ENCODE data around the gene MT1F.

Gene MT1F

GRCh38 chr16:56625943-56626654 is 31.7 kb upstream of the MT1F start:
- DNase-seq: no peak

GRCh38 chr16:56626685-56627084 is 31.1 kb upstream of the MT1F start:
- no peak for DNase-seq

GRCh38 chr16:56628486-56629350 is 29.0 kb upstream of the MT1F start:
- no peak for DNase-seq

- DNase-seq: no peak
Measured at GRCh38 chr16:56629531-56629930, 28.2 kb upstream of the MT1F start.

GRCh38 chr16:56630134-56630533 is 27.6 kb upstream of the MT1F start:
- DNase-seq: no peak

- DNase-seq: no peak
Measured at GRCh38 chr16:56631197-56631596, 26.6 kb upstream of the MT1F start.

GRCh38 chr16:56631832-56632155 is 26.0 kb upstream of the MT1F start:
- DNase-seq: no peak

- no peak for DNase-seq
Measured at GRCh38 chr16:56632156-56632847, 25.5 kb upstream of the MT1F start, which contains the start of gene MT1M. Gene MT1M (plus strand): TSS chr16:56632659. CDS start chr16:56632732, 73 bp downstream.

GRCh38 chr16:56632848-56633365 is 24.9 kb upstream of the MT1F start:
- DNase-seq: no peak

- no peak for DNase-seq
Measured at GRCh38 chr16:56633535-56633934, 24.2 kb upstream of the MT1F start.

- no peak for DNase-seq
Measured at GRCh38 chr16:56634715-56635440, 22.9 kb upstream of the MT1F start.

- no peak for DNase-seq
Measured at GRCh38 chr16:56635441-56635967, 22.3 kb upstream of the MT1F start.

GRCh38 chr16:56636616-56637413 is 20.9 kb upstream of the MT1F start:
- no peak for DNase-seq

- DNase-seq: no peak
Measured at GRCh38 chr16:56637814-56638750, 19.7 kb upstream of the MT1F start, which contains the start of gene MT1A. Gene MT1A (plus strand): TSS chr16:56638666. CDS start chr16:56638739, 73 bp downstream.

GRCh38 chr16:56639045-56639444 is 18.7 kb upstream of the MT1F start:
- DNase-seq: no peak

GRCh38 chr16:56640076-56640475 is 17.7 kb upstream of the MT1F start:
- no peak for DNase-seq

GRCh38 chr16:56641166-56641565 is 16.6 kb upstream of the MT1F start:
- DNase-seq: no peak

GRCh38 chr16:56643080-56643778 is 14.5 kb upstream of the MT1F start:
- peak; percentile 85 for DNase-seq

- DNase-seq: no peak
Measured at GRCh38 chr16:56643833-56644232, 13.9 kb upstream of the MT1F start.

- no peak for DNase-seq
Measured at GRCh38 chr16:56645311-56645710, 12.4 kb upstream of the MT1F start.

All from activated CD4-positive, alpha-beta T cell treated with anti-CD3 and anti-CD28 coated beads for 48 hours (primary cell).